ENCODE results near the gene THBS4.

The THBS4 gene

GRCh38 chr5:80094236-80094738 is 59.1 kb downstream of the THBS4 start:
- in situ Hi-C loops (cut with HindIII; ENCODE audit: low sequenced_read_pairs) = no loop called here
- H3K4me3 ChIP-seq (ENCODE audit: low read depth, low read length) = no peak overlapping the region
- no peak for DNase-seq (ENCODE audit: low read depth, low spot score)
- no peak for TF ChIP-seq CTCF (IDR thresholded peaks at IDR 0.05; ENCODE audit: low read depth, low read length)

- H3K4me3 ChIP-seq (ENCODE audit: low read depth, low read length) = no peak overlapping the region
- DNase-seq (ENCODE audit: low read depth, low spot score) = no peak
- in situ Hi-C loops (cut with HindIII; ENCODE audit: low sequenced_read_pairs) = no loop called here
- no peak for TF ChIP-seq CTCF (IDR thresholded peaks at IDR 0.05; ENCODE audit: low read depth, low read length)
These were observed 62.3 kb downstream of the THBS4 start for GRCh38 chr5:80097451-80097850.

- no peak overlapping the region for H3K4me3 ChIP-seq (ENCODE audit: low read depth, low read length)
- DNase-seq (ENCODE audit: low read depth, low spot score) = no peak
- no peak for TF ChIP-seq CTCF (IDR thresholded peaks at IDR 0.05; ENCODE audit: low read depth, low read length)
- in situ Hi-C loops (cut with HindIII; ENCODE audit: low sequenced_read_pairs) = no loop called here
These were observed 66.8 kb downstream of the THBS4 start for GRCh38 chr5:80101993-80102392.

- no peak for TF ChIP-seq CTCF (IDR thresholded peaks at IDR 0.05; ENCODE audit: low read depth, low read length)
- in situ Hi-C loops (cut with HindIII; ENCODE audit: low sequenced_read_pairs) = no loop called here
- no peak overlapping the region for H3K4me3 ChIP-seq (ENCODE audit: low read depth, low read length)
- DNase-seq (ENCODE audit: low read depth, low spot score) = no peak
These were observed 68.2 kb downstream of the THBS4 start for GRCh38 chr5:80103371-80103770.

GRCh38 chr5:80105698-80106439 is 70.7 kb downstream of the THBS4 start:
- H3K4me3 ChIP-seq (ENCODE audit: low read depth, low read length) = no peak overlapping the region
- DNase-seq (ENCODE audit: low read depth, low spot score) = no peak
- in situ Hi-C loops (cut with HindIII; ENCODE audit: low sequenced_read_pairs) = no loop called here
- no peak for TF ChIP-seq CTCF (IDR thresholded peaks at IDR 0.05; ENCODE audit: low read depth, low read length)

GRCh38 chr5:80106916-80107315 is 71.8 kb downstream of the THBS4 start:
- no peak overlapping the region for H3K4me3 ChIP-seq (ENCODE audit: low read depth, low read length)
- DNase-seq (ENCODE audit: low read depth, low spot score) = no peak
- in situ Hi-C loops (cut with HindIII; ENCODE audit: low sequenced_read_pairs) = no loop called here
- TF ChIP-seq CTCF (IDR thresholded peaks at IDR 0.05; ENCODE audit: low read depth, low read length) = no peak
